ENCODE data around the gene JPH3. TPM values are rescaled to one million over a fixed set of nuclear protein-coding genes. Genes with fewer than 3 reads are reported as not detected.
"Not testable (repeated sequence)": the region's sequence is repeated elsewhere in the genome, so short reads cannot be mapped to it uniquely, and the experiment has no call there.

Gene JPH3
- total RNA-seq, 1 donor from 2014 or later, result 0.32 TPM

DNA sequence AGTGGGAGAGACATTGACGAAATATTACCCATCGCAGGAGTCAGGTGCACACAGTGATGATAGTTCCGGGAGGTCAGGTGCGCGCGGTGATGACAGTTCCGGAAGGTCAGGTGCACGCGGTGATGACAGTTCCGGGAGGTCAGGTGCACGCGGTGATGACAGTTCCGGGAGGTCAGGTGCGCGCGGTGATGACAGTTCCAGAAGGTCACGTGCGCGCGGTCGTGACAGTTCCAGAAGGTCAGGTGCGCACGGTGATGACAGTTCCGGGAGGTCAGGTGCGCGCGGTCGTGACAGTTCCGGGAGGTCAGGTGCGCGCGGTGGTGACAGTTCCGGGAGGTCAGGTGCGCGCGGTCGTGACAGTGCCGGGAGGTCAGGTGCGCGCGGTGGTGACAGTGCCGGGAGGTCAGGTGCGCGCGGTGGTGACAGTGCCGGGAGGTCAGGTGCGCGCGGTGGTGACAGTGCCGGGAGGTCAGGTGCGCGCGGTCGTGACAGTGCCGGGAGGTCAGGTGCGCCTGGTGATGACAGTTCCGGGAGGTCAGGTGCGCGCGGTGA lies 78.8 kb downstream of the JPH3 start:
- DNase-seq (ENCODE audit: low spot score), result not testable (repeated sequence)

DNA sequence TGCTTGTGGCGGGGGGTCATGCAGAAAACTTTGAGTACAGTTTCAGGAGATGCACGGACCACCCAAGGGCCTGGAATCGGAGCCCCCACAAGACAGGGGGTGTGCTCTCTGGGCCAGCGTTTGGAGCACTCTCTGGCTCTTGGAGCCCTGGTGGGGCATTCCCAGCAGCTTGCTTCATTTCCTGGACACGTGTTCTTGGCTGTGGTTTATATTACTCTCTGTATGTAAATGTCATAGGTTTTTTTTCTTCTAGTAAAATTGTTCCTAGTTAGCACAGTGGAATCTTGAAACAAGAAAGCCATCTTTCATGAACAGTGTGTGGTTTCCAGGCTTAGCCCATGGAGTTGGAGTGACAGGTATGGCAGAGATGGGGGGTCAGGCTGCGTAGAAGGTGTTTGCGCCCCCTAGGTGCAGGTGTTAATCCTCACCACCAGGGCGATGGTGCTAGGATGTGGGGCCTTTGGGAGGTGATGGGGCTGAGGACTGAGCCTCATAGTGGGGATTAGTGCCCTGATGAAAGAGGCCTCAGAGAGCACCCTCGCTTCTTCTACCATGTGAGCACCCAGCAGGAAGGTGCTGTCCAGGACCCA lies 79.8 kb downstream of the JPH3 start:
- DNase-seq (ENCODE audit: low spot score), result no peak

DNA sequence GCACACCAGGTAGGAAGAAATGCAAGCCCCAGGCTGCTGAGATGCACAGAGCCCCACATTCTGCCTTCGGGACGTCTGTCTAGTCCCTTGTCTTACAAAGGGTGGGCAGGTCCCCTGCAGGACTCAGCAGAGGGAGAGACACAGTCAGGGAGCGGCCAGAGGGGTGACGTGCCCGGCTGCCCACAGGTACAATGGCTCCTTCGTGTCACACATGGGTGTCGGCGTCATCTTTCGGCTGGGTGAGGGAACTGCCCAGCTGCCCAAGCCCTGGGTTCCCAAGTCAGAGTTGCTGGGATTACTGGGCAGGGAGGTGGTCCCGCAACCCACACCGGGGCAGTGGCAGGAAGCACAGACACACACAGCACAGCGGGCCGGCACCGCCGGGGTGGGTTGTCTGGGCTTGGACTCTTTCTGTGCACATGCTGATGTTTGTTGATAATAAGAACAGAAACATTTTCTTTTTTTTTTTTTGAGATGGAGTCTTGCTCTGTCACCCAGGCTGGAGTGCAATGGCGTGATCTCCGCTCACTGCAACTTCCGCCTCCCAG lies 80.6 kb downstream of the JPH3 start:
- no peak for DNase-seq (ENCODE audit: low spot score)

DNA sequence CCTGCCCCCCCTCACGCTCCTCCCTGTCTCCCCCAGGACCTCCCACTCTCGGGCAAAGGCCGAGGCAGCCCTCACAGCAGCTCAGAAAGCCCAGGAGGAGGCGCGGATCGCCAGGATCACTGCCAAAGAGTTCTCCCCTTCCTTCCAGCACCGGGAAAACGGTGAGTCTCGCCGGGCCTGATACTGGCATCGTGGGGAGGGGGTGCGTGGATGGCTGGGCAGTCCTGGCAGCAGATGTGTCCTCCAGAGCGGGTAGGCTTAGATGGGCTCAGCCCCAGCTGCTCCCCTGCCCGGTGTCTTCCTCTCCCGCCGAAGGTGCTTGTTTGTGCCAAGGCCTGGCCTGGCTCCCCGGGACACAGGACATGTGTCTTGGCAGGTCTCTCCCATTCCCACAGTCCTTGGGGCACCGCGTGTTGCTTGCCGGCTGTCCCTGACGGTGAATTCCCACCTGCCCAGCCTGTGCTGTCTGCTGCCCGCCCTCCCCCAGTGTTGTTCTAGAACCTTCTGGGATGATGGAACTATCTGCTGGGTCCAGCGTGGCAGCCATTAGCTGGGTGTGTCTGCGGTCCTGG lies 81.9 kb downstream of the JPH3 start:
- no peak for DNase-seq (ENCODE audit: low spot score)

DNA sequence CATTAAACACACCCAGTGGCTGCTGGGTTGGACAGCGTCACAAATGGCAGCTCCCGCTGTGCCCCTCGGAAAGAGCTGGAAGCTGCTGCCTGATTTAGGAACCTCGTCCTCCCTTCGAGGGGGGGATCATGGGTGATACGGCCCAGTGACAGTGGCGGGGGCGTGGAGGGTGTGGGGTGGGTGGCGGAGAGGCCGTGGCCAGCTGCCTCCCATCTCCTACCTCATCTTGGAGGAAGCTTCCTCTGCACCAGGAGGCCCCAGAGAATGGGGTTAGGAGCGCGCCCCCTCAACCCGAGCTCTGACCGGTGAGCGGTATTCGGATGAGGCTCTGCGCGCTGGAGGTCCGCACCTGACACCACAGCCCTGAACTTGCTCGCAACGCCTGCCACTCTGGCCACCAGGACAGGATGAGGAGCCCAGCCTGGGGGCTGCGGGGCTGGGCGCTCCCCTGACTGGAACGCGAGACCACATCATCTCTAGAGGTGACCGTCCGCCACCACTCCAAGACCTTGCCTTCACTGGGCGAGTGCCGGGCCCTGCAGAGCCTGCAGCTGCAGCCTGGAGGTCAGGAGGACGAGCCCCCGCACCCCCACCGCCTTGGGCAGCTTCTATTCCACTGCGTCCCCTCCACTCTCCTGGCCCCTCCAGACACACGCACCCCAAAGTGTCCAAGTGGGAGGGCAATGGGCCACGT lies 82.5 kb downstream of the JPH3 start:
- no peak for DNase-seq (ENCODE audit: low spot score)

DNA sequence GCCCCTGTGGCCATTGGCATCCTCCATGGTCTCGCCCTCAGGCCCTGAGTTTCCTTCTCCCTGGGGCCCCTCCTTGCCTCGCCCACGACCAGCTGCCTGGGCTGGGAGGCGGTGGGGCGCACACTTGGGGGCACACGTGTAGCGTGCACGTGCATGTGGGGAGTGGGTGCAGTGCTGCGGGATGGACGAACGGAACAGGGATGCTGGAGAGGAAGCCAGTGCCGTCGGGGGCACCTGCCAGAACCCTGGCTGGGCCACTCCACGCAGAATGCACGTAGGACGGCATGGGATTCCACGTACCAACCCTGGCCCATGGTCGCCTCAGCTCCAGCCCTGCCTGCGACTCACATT lies 83.1 kb downstream of the JPH3 start:
- DNase-seq (ENCODE audit: low spot score), result no peak

DNA sequence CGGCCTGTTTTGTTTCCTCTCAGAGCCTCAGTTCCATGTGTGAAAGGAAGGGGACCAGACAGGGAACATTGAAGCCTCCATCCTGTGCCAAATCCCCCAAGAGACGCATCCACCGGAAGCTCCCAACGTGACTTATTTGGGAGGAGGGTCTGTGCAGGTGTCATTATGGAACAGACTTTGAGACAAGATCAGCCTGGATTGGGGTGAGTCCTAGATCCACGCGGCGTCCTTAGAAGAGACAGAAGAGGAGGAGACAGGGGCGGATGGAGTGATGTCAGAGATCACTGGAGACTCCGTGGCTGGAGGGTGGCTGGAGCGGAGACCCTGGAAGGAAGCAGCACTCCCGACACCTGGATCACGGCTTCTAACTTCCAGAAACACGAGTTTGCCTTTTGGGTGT lies 83.5 kb downstream of the JPH3 start:
- no peak for DNase-seq (ENCODE audit: low spot score)

DNA sequence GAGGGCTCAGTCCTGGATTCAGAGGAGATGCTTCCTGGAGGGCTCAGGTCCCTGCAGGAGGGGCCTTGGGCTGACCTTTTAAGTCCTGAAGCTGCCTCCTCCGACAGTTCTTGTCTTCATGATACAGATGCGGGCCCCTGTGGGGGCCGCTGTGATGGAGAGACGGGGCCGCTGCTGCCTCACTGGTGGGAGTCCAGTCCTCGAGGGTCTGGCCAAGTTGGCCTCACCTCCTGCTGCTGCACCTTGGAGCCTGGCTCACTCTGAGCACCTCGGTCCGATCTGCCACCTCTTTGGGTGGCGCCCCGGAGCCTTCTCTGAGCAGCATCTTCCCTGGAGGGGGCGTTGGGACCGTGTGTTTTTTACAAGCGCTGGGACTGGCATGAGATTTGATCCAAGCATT lies 84.4 kb downstream of the JPH3 start:
- no peak for DNase-seq (ENCODE audit: low spot score)

DNA sequence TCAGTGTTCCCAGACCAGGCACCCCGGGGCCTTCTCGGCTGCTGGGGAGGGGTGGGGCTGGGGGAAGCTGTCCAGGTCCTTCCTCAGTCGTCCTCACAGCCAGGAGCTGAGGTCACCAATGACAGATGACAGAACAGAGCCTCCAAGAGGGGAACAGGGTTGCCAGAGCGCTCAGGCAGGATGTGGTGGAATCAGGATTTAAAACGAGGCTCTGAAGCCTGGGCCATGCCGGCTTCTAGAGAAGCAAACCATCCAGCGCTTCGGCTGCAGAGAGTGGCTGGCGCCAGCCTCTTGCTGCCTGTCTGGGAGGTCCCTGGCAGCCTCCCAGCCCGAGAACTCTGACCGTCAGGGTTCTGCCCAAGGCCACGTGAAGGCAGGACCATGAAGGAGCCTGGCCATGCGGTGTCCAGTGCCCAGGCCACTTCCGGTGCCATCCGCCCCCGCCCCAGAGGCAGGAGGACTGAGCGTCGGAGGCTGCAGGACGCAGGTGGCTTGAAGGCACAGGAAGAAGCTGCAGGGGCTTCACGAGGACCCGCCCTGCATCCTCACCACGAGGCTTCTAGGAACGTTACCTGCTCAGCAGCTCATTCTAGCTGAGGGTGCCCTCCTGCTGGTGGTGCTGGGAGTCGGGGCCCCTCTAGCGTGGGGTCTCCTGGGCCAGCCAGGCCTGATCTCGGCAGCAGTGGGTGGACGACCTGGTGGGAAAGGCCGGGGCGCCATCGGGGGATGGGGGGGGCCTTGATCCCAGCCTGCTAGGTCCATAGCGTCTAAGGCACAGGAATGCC lies 85.0 kb downstream of the JPH3 start:
- DNase-seq (ENCODE audit: low spot score), result no peak

DNA sequence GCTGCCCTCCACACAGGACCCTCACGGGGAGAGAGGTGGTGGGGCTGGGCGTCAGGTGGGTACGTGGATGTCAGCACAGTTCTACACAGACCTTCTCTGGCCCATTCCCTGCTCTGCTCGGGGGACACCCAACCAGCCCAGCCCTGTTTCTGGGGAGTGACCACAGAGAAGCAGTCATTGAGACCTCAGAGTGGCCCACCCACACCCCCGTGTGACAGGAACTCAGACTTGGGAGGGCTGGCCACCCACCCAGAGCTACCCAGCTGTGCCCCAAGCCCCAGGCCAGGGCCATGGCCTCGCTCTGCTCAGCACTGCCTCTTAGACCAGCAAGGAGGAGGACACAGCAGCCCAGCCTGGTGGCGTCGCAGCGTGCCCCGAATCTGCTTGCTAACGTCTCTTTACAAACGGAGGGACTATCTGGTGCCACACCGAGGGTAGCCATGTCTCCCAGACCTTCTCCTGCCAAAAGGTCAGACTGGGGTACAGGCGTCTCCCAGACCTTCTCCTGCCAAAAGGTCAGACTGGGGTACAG lies 85.8 kb downstream of the JPH3 start:
- DNase-seq (ENCODE audit: low spot score), result no peak

DNA sequence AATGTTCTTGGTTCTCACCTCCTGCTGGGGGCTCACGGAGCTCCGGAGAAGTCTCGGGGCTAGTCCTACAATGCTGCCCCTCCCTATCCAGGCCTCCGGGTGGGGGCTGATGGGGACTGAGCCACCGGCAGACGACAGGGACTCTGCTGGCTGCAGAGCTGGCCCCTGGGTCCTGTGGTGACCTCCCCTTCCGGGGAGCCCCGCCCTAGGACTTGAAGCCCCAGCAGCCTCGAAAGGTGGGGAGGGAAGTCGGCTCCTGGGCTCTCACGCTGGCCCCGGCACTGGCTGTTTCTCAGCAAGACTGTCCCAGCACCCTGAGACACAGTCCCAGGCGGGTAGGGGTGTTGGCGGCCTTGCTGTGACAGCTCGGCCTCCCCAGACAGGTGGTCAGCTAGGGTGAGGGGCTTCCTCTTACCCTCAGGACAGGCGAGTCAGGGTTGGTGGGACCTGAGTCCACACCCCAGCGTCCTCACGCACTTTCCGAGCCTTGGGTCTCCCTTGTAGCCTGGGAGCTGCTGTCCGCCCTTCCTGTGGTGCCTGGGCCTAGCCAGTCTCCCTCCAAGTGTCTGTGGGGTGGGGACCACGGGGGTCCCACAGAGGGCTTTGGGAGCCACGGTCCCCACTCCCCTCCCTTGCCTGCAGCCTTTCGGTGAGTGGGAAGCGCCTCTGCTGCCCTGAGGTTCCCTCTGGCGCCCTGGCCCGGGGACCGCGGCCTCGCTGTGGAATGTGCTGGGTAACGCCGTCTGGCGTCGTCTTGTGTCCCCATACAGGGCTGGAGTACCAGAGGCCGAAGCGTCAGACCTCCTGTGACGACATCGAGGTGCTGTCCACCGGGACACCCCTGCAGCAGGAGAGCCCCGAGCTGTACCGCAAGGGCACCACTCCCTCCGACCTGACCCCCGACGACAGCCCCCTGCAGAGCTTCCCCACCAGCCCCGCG lies 86.8 kb downstream of the JPH3 start:
- no peak for DNase-seq (ENCODE audit: low spot score)

DNA sequence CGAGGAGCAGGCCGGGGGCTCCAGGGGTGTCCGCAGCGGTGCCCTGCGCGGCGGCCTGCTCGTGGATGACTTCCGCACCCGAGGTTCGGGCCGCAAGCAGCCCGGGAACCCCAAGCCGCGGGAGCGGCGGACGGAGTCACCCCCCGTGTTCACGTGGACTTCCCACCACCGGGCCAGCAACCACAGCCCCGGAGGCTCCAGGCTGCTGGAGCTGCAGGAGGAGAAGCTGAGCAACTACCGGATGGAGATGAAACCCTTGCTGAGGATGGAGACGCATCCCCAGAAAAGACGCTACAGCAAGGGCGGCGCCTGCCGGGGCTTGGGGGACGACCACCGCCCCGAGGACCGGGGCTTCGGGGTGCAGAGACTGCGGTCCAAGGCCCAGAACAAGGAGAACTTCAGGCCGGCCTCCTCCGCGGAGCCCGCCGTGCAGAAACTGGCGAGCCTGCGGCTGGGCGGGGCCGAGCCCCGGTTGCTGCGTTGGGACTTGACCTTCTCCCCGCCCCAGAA lies 87.7 kb downstream of the JPH3 start:
- no peak for DNase-seq (ENCODE audit: low spot score)

DNA sequence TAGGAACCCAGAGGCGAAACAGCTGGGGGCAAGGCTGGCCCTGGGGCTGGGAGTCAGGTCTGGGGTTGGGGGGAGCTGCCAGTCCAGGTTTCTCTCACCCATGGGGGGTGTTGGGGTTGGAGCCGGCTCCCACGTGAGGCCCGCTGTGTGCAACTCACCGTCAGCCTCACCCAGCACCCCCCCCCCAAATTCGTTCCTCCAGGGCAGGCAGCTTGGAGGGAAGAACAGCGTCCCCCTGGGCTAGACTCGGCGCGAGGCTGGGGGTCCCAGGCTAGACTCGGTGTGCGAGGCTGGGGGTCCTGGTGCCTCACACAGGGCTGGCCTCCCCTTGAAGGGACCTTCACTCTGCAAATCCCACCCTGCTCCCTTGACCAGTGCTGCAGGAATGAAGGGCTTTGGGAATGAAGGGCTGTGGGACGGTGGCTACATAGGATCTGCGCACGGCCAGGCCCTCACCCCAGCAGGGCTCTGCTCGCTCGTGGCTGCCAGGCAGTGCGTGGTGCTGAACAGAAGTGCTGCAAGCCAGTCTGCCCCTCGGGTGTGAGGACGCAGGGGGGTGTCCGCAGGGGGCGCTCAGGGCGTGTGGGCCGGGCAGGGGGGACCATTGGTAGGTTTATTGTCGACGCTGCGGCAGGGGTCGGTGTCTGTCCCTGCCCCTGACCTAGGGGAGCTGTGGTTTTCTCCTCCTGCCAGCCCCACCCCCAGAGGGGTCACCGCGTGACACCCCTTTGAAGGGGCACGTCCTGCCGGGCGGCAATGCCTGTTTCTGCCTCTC lies 88.8 kb downstream of the JPH3 start:
- no peak for DNase-seq (ENCODE audit: low spot score)

DNA sequence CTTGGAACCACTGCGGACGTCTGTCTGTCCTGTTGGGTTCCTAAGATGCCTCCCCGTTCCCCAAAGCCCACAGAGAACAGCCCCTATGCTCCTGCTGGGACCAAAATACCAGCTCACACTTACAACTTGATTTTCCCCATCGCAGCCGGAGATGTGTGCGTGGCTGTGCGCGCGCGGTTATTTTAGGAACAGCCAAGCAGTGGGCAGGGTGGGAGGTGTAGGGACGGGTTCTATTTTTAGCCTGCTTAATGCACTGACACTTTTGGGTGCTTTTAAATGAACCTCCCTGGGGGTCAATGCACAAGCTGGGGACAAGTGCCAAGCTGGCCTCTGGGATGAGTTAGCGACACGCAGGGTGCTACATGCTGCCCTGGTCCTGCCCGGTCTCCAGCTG lies 89.4 kb downstream of the JPH3 start:
- no peak for DNase-seq (ENCODE audit: low spot score)

DNA sequence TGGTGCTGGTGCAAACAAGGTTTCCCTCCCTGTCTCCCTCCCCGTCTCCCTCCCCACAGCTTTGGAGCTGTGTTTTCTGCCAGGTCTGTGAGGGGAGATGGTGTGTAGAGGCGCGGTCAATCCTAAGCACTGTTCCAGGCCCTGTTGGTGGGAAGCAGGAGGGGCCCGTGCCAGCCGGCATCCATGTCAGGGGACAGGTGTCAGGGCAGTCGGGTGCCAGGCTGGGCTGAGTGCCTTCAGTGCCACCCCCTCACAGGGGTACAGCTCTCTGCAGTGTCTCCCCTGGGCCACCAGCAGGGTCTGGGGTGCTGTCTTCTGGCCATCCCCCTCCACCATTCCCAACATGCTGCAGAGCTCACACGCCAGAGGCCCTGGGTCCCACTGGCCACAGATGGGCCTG lies 89.9 kb downstream of the JPH3 start:
- no peak for DNase-seq (ENCODE audit: low spot score)

DNA sequence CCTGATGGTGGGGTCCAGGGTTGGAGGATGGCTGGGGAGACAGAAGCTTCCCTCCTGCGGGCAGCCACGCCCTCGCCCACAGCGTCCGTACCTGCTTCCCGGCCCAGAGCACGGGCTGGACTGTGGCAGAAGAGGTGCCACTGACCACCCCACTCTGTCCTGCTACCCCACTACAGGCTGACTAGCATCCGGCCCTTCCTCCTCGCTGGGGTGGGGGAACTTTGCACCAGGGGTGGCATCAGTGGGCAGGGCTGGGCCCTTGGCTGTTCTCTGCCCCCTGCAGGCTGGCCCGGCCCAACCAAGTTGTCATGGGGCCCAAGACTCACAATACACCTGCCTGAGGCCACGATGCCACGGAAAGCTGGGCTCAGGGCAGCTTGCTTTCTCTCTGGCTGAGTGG lies 90.4 kb downstream of the JPH3 start:
- no peak for DNase-seq (ENCODE audit: low spot score)

DNA sequence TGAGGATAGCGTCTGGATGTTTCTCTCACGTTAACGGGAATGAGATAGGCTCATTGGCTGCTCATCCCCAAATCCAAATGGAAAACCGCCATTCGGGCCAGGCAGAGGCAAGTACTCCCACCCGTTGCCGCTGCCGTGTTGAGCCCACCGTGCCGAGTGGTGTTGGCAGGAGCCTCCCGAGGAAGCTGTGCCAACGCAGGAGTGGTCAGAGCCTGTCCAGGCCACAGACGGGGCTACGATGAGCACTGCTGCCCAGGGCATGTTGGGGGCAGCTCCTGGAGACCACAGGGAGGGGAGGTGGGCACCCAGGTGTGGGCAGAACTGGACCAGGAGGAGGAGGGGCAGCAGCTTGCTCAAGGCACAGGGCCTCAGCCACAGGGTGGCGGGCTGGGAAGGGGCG lies 91.5 kb downstream of the JPH3 start:
- no peak for DNase-seq (ENCODE audit: low spot score)

DNA sequence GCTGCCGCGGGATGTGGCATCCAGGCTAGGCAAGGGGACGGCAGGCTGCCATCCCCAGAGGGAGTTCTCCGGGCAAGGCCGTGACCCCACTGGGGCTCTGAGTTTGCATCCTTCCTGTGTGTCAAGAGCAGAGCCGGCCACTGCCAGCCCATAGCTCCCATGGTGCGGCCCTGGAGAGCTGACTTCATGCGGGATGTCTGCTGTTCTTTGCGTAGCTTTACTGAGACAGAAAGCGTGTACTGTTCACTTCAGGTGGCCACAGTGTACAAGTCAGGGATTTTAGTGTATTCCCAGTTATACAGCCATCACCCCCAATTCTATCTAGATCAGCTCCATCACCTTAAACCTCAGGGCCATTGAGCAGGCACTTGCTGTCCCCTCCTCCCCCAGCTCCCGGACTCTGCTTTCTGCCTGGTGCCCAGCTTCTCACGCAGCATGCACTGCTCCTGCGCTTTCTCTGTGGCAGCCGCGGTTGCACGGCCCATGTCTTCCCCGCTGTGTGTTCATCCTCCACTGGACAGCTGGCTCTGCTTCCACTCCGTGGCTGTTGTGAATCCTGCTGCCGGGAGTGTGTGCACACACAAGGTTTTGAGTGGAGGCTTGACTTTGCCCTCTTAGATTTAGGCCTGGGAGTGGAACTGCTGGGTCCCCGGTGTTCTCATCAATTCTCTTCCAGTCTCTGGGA lies 92.3 kb downstream of the JPH3 start:
- no peak for DNase-seq (ENCODE audit: low spot score)

DNA sequence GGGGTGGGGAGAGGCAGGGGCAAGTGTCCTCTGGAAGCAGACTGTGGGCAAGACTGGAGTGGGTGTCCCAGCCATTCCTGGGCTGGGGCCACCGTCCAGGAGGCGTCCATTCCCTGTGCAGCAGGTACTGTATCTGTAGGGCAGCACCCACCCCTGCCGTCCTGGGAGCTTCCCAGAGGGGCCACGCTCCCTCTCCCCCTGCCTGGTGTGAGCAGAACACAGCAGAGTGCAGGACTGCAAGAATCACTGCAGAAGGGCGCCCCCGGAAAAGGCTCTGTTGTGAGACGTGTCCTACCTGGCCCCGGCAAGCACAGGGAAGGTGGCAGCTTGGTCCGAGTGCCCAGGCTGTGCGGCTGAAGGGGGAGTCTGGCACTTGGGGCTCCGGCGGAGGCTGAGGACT lies 93.2 kb downstream of the JPH3 start:
- no peak for DNase-seq (ENCODE audit: low spot score)

Data from mucosa of gallbladder (tissue), 1 donor.